ENCODE data around the gene SLC12A7.

GRCh38 chr5:1076406-1076805 lies 35.5 kb downstream of the SLC12A7 start:
- no peak for TF ChIP-seq POLR2A (IDR thresholded peaks at IDR 0.05)
- no peak for TF ChIP-seq CTCF (IDR thresholded peaks at IDR 0.05)
